GM18867 (cell line): ENCODE data around the gene CYCS.
"Not testable (repeated sequence)": the region's sequence is repeated elsewhere in the genome, so short reads cannot be mapped to it uniquely, and the experiment has no call there.

ENCODE experiments used
- ATAC-seq: cut with Tn5 transposase; IDR thresholded peaks from one replicate; pipeline ENCODE4 v1.9.1; 2021; ENCODE audit warnings: mild to moderate bottlenecking, moderate library complexity; ENCODE audit not compliant: unreplicated experiment

Gene CYCS

GRCh38 chr7:25118048-25118753 lies 6.9 kb downstream of the CYCS start:
- peak; percentile 42 for ATAC-seq

- ATAC-seq: peak; percentile 86
These were observed 7.6 kb downstream of the CYCS start for GRCh38 chr7:25117226-25118047.

GRCh38 chr7:25116621-25117020 lies 8.4 kb downstream of the CYCS start:
- ATAC-seq: no peak

GRCh38 chr7:25110514-25110913 lies 14.5 kb downstream of the CYCS start:
- ATAC-seq: not testable (repeated sequence)

- no peak for ATAC-seq
These were observed 15.8 kb downstream of the CYCS start for GRCh38 chr7:25109276-25109675.

GRCh38 chr7:25105911-25106310 lies 19.1 kb downstream of the CYCS start:
- no peak for ATAC-seq

GRCh38 chr7:25103773-25104172 lies 21.3 kb downstream of the CYCS start:
- ATAC-seq: no peak

- ATAC-seq: no peak
These were observed 23.2 kb downstream of the CYCS start for GRCh38 chr7:25101817-25102216.

GRCh38 chr7:25098096-25099046 lies 26.7 kb downstream of the CYCS start:
- ATAC-seq: peak; percentile 64

GRCh38 chr7:25095516-25096345 lies 29.3 kb downstream of the CYCS start:
- no peak for ATAC-seq

- peak; percentile 80 for ATAC-seq
These were observed 31.7 kb downstream of the CYCS start for GRCh38 chr7:25093268-25093826.

- ATAC-seq: no peak
These were observed 33.3 kb downstream of the CYCS start for GRCh38 chr7:25091779-25092178.

- ATAC-seq: no peak
These were observed 33.9 kb downstream of the CYCS start for GRCh38 chr7:25091176-25091575.

GRCh38 chr7:25090374-25090773 lies 34.7 kb downstream of the CYCS start:
- ATAC-seq: no peak

- peak; percentile 93 for ATAC-seq
These were observed 37.2 kb downstream of the CYCS start for GRCh38 chr7:25087855-25088254.

- ATAC-seq: no peak
These were observed 40.2 kb downstream of the CYCS start for GRCh38 chr7:25084821-25085220.

GRCh38 chr7:25083201-25083600 lies 41.9 kb downstream of the CYCS start:
- no peak for ATAC-seq

GRCh38 chr7:25082041-25082440 lies 43.0 kb downstream of the CYCS start:
- ATAC-seq: not testable (repeated sequence)

GRCh38 chr7:25077096-25077495 lies 48.0 kb downstream of the CYCS start:
- ATAC-seq: no peak

- ATAC-seq: no peak
These were observed 49.6 kb downstream of the CYCS start for GRCh38 chr7:25075459-25075858.
